HCT116 (cell line): Measurements from ENCODE around the gene DENND1A. TPM values are rescaled to one million over a fixed set of nuclear protein-coding genes. Genes with fewer than 3 reads are reported as not detected.

ENCODE experiments used
- ATAC-seq: fragments of 200-7000 bp; cut with Tn5 transposase; 2 replicates; pipeline ENCODE4 v1.9.1; 2020; ENCODE audit warnings: mild to moderate bottlenecking, moderate library complexity
- BruUV-seq: library from RNA; stranded (reverse); fragments of 400-500 nt; replicated peaks from 2 replicates; lab custom pipeline; 2021; lab: Mats Ljungman, UMichigan
- CTCF ChIA-PET: fragments of 300-600 bp; sonication (Branson Sonifier 250); formaldehyde crosslinking; loops from one replicate; lab custom pipeline; 2021; ENCODE audit warnings: antibody characterized with exemption; lab: Charles Lee
- POLR2A ChIA-PET: fragments of 300-600, 350-600 bp; sonication (Branson Sonifier 250); formaldehyde crosslinking; loops from one replicate; lab custom pipeline; 2021; ENCODE audit warnings: antibody characterized with exemption; lab: Charles Lee
- RAD21 ChIA-PET, 2 experiments: fragments of 300-600 bp; sonication (Branson Sonifier 250); formaldehyde crosslinking; loops; one replicate each; lab custom pipeline; 2023; ENCODE audit warnings: low total read pairs in 2 of 2; ENCODE audit not compliant: uncharacterized antibody in 2 of 2, unreplicated experiment in 2 of 2, low non-redundant PET in 1 of 2; lab: Charles Lee
- DNase-seq: peaks from one replicate; pipeline ENCODE4 v3.0.0-alpha.2; 2010; ENCODE audit warnings: low read depth, low spot score
- H2AFZ ChIP-seq: fragments of 200-600 bp; shearing (Covaris generic), sonication (generic); 2 replicates; pipeline ENCODE4 v1.6.1; 2017; ENCODE audit warnings: low read depth, mixed run types, mixed read lengths, antibody characterized with exemption, low read length; ENCODE audit not compliant: poor library complexity, severe bottlenecking
- H3K27ac ChIP-seq: 2 replicates; pipeline ENCODE4 v1.5.1; 2012; ENCODE audit warnings: low read depth, low read length
- H3K27me3 ChIP-seq: fragments of 200-600 bp; sonication (generic); 2 replicates; pipeline ENCODE4 v1.6.1; 2016; ENCODE audit warnings: mixed run types, low read length, mixed read lengths; ENCODE audit not compliant: insufficient read depth
- H3K36me3 ChIP-seq, 2 experiments: fragments of 200-500 bp in 1 of 2; fragments of 200-600 bp in 1 of 2; sonication (Bioruptor generic) in 1 of 2; sonication (generic) in 1 of 2; 2 replicates each; pipeline versions ENCODE4 v1.5.1 to v1.6.1; 2014 to 2016; ENCODE audit warnings: low read length in 2 of 2, inconsistent platforms in 1 of 2, mixed read lengths in 1 of 2, mixed run types in 1 of 2; ENCODE audit not compliant: insufficient read depth in 2 of 2, control insufficient read depth in 1 of 2
- H3K4me1 ChIP-seq, 2 experiments: fragments of 200-600 bp in 1 of 2; sonication (generic) in 1 of 2; 2 replicates each; pipeline versions ENCODE4 v1.5.1 to v1.6.1; 2012 to 2017; ENCODE audit warnings: low read length in 2 of 2, inconsistent platforms in 1 of 2, mild to moderate bottlenecking in 1 of 2, mixed read lengths in 1 of 2, mixed run types in 1 of 2, moderate library complexity in 1 of 2; ENCODE audit not compliant: insufficient read depth in 2 of 2, control insufficient read depth in 1 of 2
- H3K4me2 ChIP-seq: fragments of 200-600 bp; sonication (generic); 2 replicates; pipeline ENCODE4 v1.6.1; 2017; ENCODE audit warnings: mixed run types, low read length, mixed read lengths
- H3K4me3 ChIP-seq, 2 experiments: fragments of 200-600 bp in 1 of 2; sonication (generic) in 1 of 2; replicated peaks in 1 of 2; 2 replicates each; pipeline ENCODE4 v1.5.1; 2011 to 2016; ENCODE audit warnings: low read length in 2 of 2, control low read depth in 1 of 2, low read depth in 1 of 2, mild to moderate bottlenecking in 1 of 2, mixed read lengths in 1 of 2, mixed run types in 1 of 2
- H3K79me2 ChIP-seq: fragments of 200-600 bp; sonication (generic); 2 replicates; pipeline ENCODE4 v1.6.1; 2017; ENCODE audit warnings: mild to moderate bottlenecking, mixed run types, low read length, moderate library complexity, mixed read lengths; ENCODE audit not compliant: insufficient read depth
- H3K9ac ChIP-seq: fragments of 200-600 bp; sonication (generic); 2 replicates; pipeline ENCODE4 v1.6.1; 2016; ENCODE audit warnings: low read length, mixed read lengths
- H3K9me2 ChIP-seq: fragments of 200-600 bp; sonication (generic), shearing (Covaris generic); 2 replicates; pipeline ENCODE4 v1.6.1; 2017; ENCODE audit warnings: mixed run types, mild to moderate bottlenecking, moderate library complexity; ENCODE audit not compliant: insufficient read depth
- H3K9me3 ChIP-seq, 2 experiments: fragments of 200-500 bp in 1 of 2; fragments of 200-600 bp in 1 of 2; sonication (Bioruptor generic) in 1 of 2; sonication (generic) in 1 of 2; 2 replicates each; pipeline ENCODE4 v1.6.1; 2014 to 2017; ENCODE audit warnings: low read length in 2 of 2, mixed read lengths in 2 of 2, inconsistent platforms in 1 of 2, low read depth in 1 of 2, mild to moderate bottlenecking in 1 of 2, mixed run types in 1 of 2, moderate library complexity in 1 of 2; ENCODE audit not compliant: control insufficient read depth in 1 of 2, insufficient read depth in 1 of 2
- H4K20me1 ChIP-seq: fragments of 200-600 bp; sonication (generic), shearing (Covaris generic); 2 replicates; pipeline ENCODE4 v1.6.1; 2017; ENCODE audit warnings: mixed run types, mild to moderate bottlenecking, moderate library complexity; ENCODE audit not compliant: insufficient read depth
- EZH2 ChIP-seq: fragments of 200-600 bp; sonication (generic); IDR thresholded peaks from 2 replicates; pipeline ENCODE4 v1.6.1; 2017; ENCODE audit warnings: antibody characterized with exemption, mixed run types
- EZH2phosphoT487 ChIP-seq: fragments of 200-600 bp; IDR thresholded peaks from 2 replicates; pipeline ENCODE4 v1.6.1; 2018; ENCODE audit warnings: antibody characterized with exemption, borderline replicate concordance
- JUND ChIP-seq: IDR thresholded peaks from 2 replicates; pipeline ENCODE4 v1.6.1; 2012
- POLR2AphosphoS5 ChIP-seq: IDR thresholded peaks from 2 replicates; pipeline ENCODE4 v1.6.1; 2011; ENCODE audit warnings: mild to moderate bottlenecking, low read depth, low read length, moderate library complexity
- RAD21 ChIP-seq: IDR thresholded peaks from 2 replicates; pipeline ENCODE4 v1.6.1; 2012; ENCODE audit warnings: low read depth, mild to moderate bottlenecking
- YY1 ChIP-seq: IDR thresholded peaks from 2 replicates; pipeline ENCODE4 v1.6.1; 2011; ENCODE audit warnings: low read length, low read depth, moderate library complexity, mild to moderate bottlenecking; ENCODE audit not compliant: insufficient replicate concordance; ENCODE audit errors: extremely low read depth
- ZNF274 ChIP-seq: fragments of 200-500 bp; sonication (Bioruptor generic); IDR thresholded peaks from 2 replicates; pipeline ENCODE4 v1.6.1; 2014; ENCODE audit warnings: mild to moderate bottlenecking, low read depth, low read length, inconsistent platforms
- intact Hi-C: fragments of 100-400 bp; cut with micrococcal nuclease; formaldehyde crosslinking; loops from 2 replicates; pipeline ENCODE4 v1.10.0; 2022
- total RNA-seq: library from RNA; stranded (reverse); gene quantifications from one replicate; pipeline ENCODE4 v1.2.1, GENCODE V29; 2021; ENCODE audit not compliant: unreplicated experiment
- TF ChIP-seq, protein P1 (sequence below): IDR thresholded peaks from 2 replicates; pipeline ENCODE4 v1.6.1; 2012
- TF ChIP-seq, protein P2 (sequence below): IDR thresholded peaks from 2 replicates; pipeline ENCODE4 v1.6.1; 2012
- TF ChIP-seq, protein P3 (sequence below): IDR thresholded peaks from 2 replicates; pipeline ENCODE4 v1.6.1; 2011; ENCODE audit warnings: mild to moderate bottlenecking, low read length, moderate library complexity; ENCODE audit not compliant: insufficient replicate concordance; ENCODE audit errors: extremely low read depth

Gene DENND1A
- total RNA-seq, 1 experiment from 2014 or later, result 33.0 TPM

- no peak overlapping the region for H3K4me3 ChIP-seq
- ChIA-PET RAD21 (no interaction called here), CTCF (no interaction called here)
- no TSS peak for BruUV-seq
- no peaks in the 10 kb centered on the region for H4K20me1 ChIP-seq
- H3K27me3 ChIP-seq, result no peaks in the 10 kb centered on the region
- no peak for ATAC-seq
- no peaks in the 10 kb centered on the region for H3K4me1 ChIP-seq
- TF ChIP-seq EZH2phosphoT487 (no peak), POLR2AphosphoS5 (no peak), JUND (no peak), YY1 (no peak), RAD21 (no peak), EZH2 (no peak), ZNF274 (no peak)
- TF ChIP-seq, protein P1, sequence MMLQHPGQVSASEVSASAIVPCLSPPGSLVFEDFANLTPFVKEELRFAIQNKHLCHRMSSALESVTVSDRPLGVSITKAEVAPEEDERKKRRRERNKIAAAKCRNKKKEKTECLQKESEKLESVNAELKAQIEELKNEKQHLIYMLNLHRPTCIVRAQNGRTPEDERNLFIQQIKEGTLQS, result no peak
- TF ChIP-seq, protein P2, sequence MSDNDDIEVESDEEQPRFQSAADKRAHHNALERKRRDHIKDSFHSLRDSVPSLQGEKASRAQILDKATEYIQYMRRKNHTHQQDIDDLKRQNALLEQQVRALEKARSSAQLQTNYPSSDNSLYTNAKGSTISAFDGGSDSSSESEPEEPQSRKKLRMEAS, result no peak
- TF ChIP-seq, protein P3, sequence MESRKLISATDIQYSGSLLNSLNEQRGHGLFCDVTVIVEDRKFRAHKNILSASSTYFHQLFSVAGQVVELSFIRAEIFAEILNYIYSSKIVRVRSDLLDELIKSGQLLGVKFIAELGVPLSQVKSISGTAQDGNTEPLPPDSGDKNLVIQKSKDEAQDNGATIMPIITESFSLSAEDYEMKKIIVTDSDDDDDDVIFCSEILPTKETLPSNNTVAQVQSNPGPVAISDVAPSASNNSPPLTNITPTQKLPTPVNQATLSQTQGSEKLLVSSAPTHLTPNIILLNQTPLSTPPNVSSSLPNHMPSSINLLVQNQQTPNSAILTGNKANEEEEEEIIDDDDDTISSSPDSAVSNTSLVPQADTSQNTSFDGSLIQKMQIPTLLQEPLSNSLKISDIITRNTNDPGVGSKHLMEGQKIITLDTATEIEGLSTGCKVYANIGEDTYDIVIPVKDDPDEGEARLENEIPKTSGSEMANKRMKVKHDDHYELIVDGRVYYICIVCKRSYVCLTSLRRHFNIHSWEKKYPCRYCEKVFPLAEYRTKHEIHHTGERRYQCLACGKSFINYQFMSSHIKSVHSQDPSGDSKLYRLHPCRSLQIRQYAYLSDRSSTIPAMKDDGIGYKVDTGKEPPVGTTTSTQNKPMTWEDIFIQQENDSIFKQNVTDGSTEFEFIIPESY, result no peak
- TF ChIP-seq, all 23 proteins: peak for 0
- no peaks in the 10 kb centered on the region for H3K79me2 ChIP-seq
- H3K27ac ChIP-seq, result no peak overlapping the region
- no peaks in the 10 kb centered on the region for H3K9me3 ChIP-seq
- H3K36me3 ChIP-seq, result no peaks in the 10 kb centered on the region
- DNase-seq, result no peak
- POLR2A ChIA-PET, result no interaction called here
- no peak overlapping the region for H3K9ac ChIP-seq
- H2AFZ ChIP-seq, result no peak overlapping the region
- H3K4me2 ChIP-seq, result no peak overlapping the region
- intact Hi-C loops, result no loop called here
- no peaks in the 10 kb centered on the region for H3K9me2 ChIP-seq
Observed at GRCh38 chr9:123425836-123426365, 504.0 kb downstream of the DENND1A start.
